ENCODE measurements around the gene PITPNC1. TPM values are rescaled to one million over a fixed set of nuclear protein-coding genes. Genes with fewer than 3 reads are reported as not detected.

PITPNC1 gene
- total RNA-seq, 2 donors from 2014 or later: 10.8 to 20.4 TPM

GRCh38 chr17:67733449-67733848, 356.4 kb downstream of the PITPNC1 start:
- no peak for TF ChIP-seq CTCF (IDR thresholded peaks at IDR 0.05)
- no peaks in the 10 kb centered on the region for H3K4me1 ChIP-seq
- no peaks in the 10 kb centered on the region for H3K9me3 ChIP-seq
- peaks cover 15% of the 10 kb centered on the region for H3K36me3 ChIP-seq
- intact Hi-C loops (cut with DNase I): no loop called here
- H3K9ac ChIP-seq (ENCODE audit: low read depth in 2 of 2, low read length in 2 of 2): no peak overlapping the region
- H3K4me3 ChIP-seq: no peak overlapping the region
- H3K27me3 ChIP-seq: no peaks in the 10 kb centered on the region
- no peak overlapping the region for H3K27ac ChIP-seq
- no peak for DNase-seq

- intact Hi-C loops (cut with DNase I): no loop called here
- Histone ChIP-seq H3K9me3 (no peaks in the 10 kb centered on the region), H3K9ac (ENCODE audit: low read depth in 2 of 2, low read length in 2 of 2) (no peak overlapping the region), H3K4me1 (no peaks in the 10 kb centered on the region), H3K36me3 (peaks cover 12% of the 10 kb centered on the region), H3K4me3 (no peak overlapping the region), H3K27me3 (no peaks in the 10 kb centered on the region), H3K27ac (no peak overlapping the region)
- no peak for TF ChIP-seq CTCF (IDR thresholded peaks at IDR 0.05)
- DNase-seq: no peak
Observed at GRCh38 chr17:67737145-67737544, 360.1 kb downstream of the PITPNC1 start.

- Histone ChIP-seq H3K4me3 (no peak overlapping the region), H3K9me3 (no peaks in the 10 kb centered on the region), H3K27me3 (no peaks in the 10 kb centered on the region), H3K36me3 (peaks cover 9% of the 10 kb centered on the region), H3K27ac (no peak overlapping the region), H3K9ac (ENCODE audit: low read depth in 2 of 2, low read length in 2 of 2) (no peak overlapping the region), H3K4me1 (no peaks in the 10 kb centered on the region)
- no peak for DNase-seq
- no peak for TF ChIP-seq CTCF (IDR thresholded peaks at IDR 0.05)
- intact Hi-C loops (cut with DNase I): no loop called here
Observed at GRCh38 chr17:67742025-67742424, 364.9 kb downstream of the PITPNC1 start.

Small RNA genes within 50 kb of the gene (microRNA-seq; reads per million reads assigned to microRNA genes)
- gene MIR548AA2 (not detected), gene MIR548D2 (not detected)

Other genes with a start within 250 kb of the PITPNC1 start
- 10 to 100 TPM; 38.6 to 55.9 TPM for gene HELZ, start 132.1 kb upstream of the PITPNC1 start, total RNA-seq
- 10 to 100 TPM; 39.4 to 51.1 TPM for gene PSMD12, start 10.7 kb upstream of the PITPNC1 start, total RNA-seq

Data from colonic mucosa (tissue), 4 donors.